Posterior vena cava (tissue), 2 donors: Measurements from ENCODE around the gene ANXA7. TPM values are rescaled to one million over a fixed set of nuclear protein-coding genes. Genes with fewer than 3 reads are reported as not detected.

ENCODE experiments used
- DNase-seq: peaks from one replicate; pipeline ENCODE4 v3.0.0-alpha.2; 2020; ENCODE audit warnings: low spot score
- intact Hi-C, 2 donors: fragments of 100-400 bp; cut with DNase I; formaldehyde crosslinking; loops; one replicate each; pipeline versions ENCODE4 v1.14.1 to v1.14.2; 2022 to 2023
- long read RNA-seq, 2 donors: library from polyadenylated mRNA; unstranded; transcript quantifications; one replicate each; pipeline ENCODE4 v2.0.0, GENCODE V29; 2020 to 2021
- total RNA-seq, 2 donors: library from RNA; stranded (reverse); fragmentation: NEBNext Ultra II Directional; extraction: Animal tissue kit (Norgen Biotek cat#: 25700); gene quantifications; one replicate each; pipeline ENCODE4 v1.2.1, GENCODE V29; 2021
- donor health status: DM: yes; HTN: yes; CAD: no.
- donor health status: DM: yes; HTN: yes; CAD: no.

The ANXA7 gene
- 100 to 1,000 TPM; 114 to 131 TPM for total RNA-seq
- long read RNA-seq, donor 1, transcript ANXA7-202 (13 exons, 2,452 nt), result major isoform, 58 of 82 reads
- long read RNA-seq, donor 1, partial matches to known transcripts, result 18 of 82 reads
- long read RNA-seq, donor 1, other reads (novel, unspliced or antisense), result 6 of 82 reads
- long read RNA-seq, donor 2, transcript ANXA7-202 (13 exons, 2,452 nt), result major isoform, 513 of 651 reads
- long read RNA-seq, donor 2, partial matches to known transcripts, result 64 of 651 reads
- long read RNA-seq, donor 2, other reads (novel, unspliced or antisense), result 70 of 651 reads

- DNase-seq, result peak; percentile 98
- intact Hi-C loops, result no loop called here
These were observed at the start of gene ANXA7 for GRCh38 chr10:73413528-73414229. Gene ANXA7 (minus strand): TSS chr10:73414058. CDS start chr10:73400856, 13,202 bp downstream.

GRCh38 chr10:73460897-73461296 is 47.0 kb upstream of the ANXA7 start:
- DNase-seq, result no peak
- intact Hi-C loops, result loop anchor here in 1 of 2 donors (10.0 kb wide), 1 partner anchor 1856 kb away; no protein-coding TSS in a partner anchor

GRCh38 chr10:73459683-73460314 is 45.9 kb upstream of the ANXA7 start:
- DNase-seq, result no peak
- intact Hi-C loops, result loop anchor here in 1 of 2 donors (10.0 kb wide), 1 partner anchor 1855 kb away; no protein-coding TSS in a partner anchor

- intact Hi-C loops, result no loop called here
- no peak for DNase-seq
These were observed 42.5 kb upstream of the ANXA7 start for GRCh38 chr10:73456187-73456890.

- DNase-seq, result no peak
- intact Hi-C loops, result no loop called here
These were observed 35.3 kb upstream of the ANXA7 start for GRCh38 chr10:73449113-73449512.

GRCh38 chr10:73448384-73448783 is 34.5 kb upstream of the ANXA7 start:
- intact Hi-C loops, result no loop called here
- DNase-seq, result no peak

- DNase-seq, result no peak
- intact Hi-C loops, result no loop called here
These were observed 33.1 kb upstream of the ANXA7 start for GRCh38 chr10:73446926-73447325.

- intact Hi-C loops, result no loop called here
- no peak for DNase-seq
These were observed 30.6 kb upstream of the ANXA7 start for GRCh38 chr10:73444457-73444856.

GRCh38 chr10:73439605-73440312 is 25.9 kb upstream of the ANXA7 start:
- DNase-seq, result no peak
- intact Hi-C loops, result no loop called here

- no peak for DNase-seq
- intact Hi-C loops, result no loop called here
These were observed 25.2 kb upstream of the ANXA7 start for GRCh38 chr10:73439055-73439454.

GRCh38 chr10:73433538-73433867 is 19.6 kb upstream of the ANXA7 start, which contains the start of gene MSS51:
Gene MSS51 (minus strand): TSS chr10:73433561. CDS start chr10:73428284, 5,277 bp downstream.
- DNase-seq, result no peak
- intact Hi-C loops, result no loop called here

- intact Hi-C loops, result no loop called here
- no peak for DNase-seq
These were observed 19.0 kb upstream of the ANXA7 start for GRCh38 chr10:73432646-73433537.

GRCh38 chr10:73426318-73426717 is 12.5 kb upstream of the ANXA7 start:
- intact Hi-C loops, result no loop called here
- no peak for DNase-seq

- no peak for DNase-seq
- intact Hi-C loops, result no loop called here
These were observed 10.6 kb upstream of the ANXA7 start for GRCh38 chr10:73424478-73424877.

- intact Hi-C loops, result no loop called here
- no peak for DNase-seq
These were observed 9.5 kb upstream of the ANXA7 start for GRCh38 chr10:73423309-73423708.

GRCh38 chr10:73416571-73416970 is 2.7 kb upstream of the ANXA7 start:
- intact Hi-C loops, result no loop called here
- DNase-seq, result no peak

- intact Hi-C loops, result no loop called here
- no peak for DNase-seq
These were observed 530 bp upstream of the ANXA7 start for GRCh38 chr10:73414230-73414945.

GRCh38 chr10:73413108-73413527 is 740 bp downstream of the ANXA7 start:
- intact Hi-C loops, result no loop called here
- DNase-seq, result no peak
